Stimulated activated CD4-positive, alpha-beta T cell treated with anti-CD3 and anti-CD28 coated beads, TNF-alpha, amount 100 ng/mL, for 1 hour (primary cell): ENCODE measurements around the gene FAM210A.
A peak's percentile ranks its signal among the peaks of the same experiment; 100 is the strongest.
"Not testable (repeated sequence)": the region's sequence is repeated elsewhere in the genome, so short reads cannot be mapped to it uniquely, and the experiment has no call there.

Source experiments
- DNase-seq, 3 donors: peaks; one replicate each; pipeline ENCODE4 v3.0.0-alpha.2; 2020; ENCODE audit warnings: low read depth in 3 of 3, low spot score in 1 of 3

The FAM210A gene, protein sequence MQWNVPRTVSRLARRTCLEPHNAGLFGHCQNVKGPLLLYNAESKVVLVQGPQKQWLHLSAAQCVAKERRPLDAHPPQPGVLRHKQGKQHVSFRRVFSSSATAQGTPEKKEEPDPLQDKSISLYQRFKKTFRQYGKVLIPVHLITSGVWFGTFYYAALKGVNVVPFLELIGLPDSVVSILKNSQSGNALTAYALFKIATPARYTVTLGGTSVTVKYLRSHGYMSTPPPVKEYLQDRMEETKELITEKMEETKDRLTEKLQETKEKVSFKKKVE

DNA sequence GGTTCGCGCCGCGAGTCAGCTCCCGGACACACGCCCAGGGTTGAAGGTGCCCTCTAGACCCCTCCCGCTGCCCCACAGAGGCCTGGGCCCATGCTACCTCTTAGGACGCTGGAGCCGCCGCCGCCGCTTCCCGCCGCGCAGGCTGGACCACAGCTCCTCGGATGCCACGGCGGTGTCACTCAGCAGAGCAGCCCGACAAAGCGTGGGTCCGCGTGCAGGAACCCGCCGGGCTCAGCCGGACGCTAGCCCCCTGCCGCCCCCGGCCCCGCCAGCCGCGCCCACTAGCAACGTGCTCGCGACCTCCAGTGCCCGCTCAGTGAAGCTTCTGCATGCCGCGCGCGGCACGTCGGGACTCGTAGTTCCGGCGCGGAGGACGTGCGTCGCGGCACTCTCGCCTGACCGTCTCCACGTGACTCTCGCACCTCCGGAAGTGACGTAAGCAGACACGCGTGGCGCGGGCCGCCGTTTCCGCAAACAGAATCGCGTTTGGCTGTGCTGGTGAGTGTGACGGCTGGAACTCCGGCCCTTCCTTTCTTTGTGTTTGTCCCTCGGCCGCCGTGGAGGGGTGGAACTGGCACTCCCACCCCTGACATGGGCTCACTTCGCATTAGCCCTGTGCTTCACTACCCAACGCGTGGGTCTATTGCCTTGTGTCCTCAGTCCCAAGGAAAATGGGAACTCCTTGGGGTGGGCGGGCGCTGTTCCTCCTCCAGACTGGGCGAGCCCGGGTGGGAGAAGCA is at the start of gene FAM210A, which contains the start of gene RNMT:
Gene FAM210A (minus strand): TSS at position 327 of the 740 bp plus-strand sequence. CDS start 44,481 bp downstream, outside the sequence.
Gene RNMT (plus strand): TSS at position 442 of the 740 bp plus-strand sequence. CDS start 4,845 bp downstream, outside the sequence.
- peak; percentile 76 to 85 (median 83) for DNase-seq

DNA sequence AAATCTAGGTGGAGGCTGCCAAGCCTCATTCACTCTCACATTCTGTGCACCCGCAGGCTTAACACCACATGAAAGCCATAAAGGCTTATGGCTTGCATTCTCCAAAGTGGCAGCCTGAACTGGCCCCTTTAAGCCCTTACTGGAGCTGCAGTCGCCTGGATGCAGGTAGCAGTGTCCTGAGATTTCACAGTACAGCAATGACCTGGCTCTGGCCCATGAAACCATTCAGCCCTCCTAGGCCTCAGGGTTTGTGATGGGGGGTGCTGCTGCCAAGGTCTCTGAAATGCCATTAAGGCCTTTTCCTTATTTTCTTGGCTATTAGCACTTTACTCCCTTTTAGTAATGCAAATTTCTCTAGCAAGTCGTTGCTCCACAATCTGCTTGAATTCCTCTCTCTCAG is 48.7 kb upstream of the FAM210A start:
- DNase-seq: no peak

DNA sequence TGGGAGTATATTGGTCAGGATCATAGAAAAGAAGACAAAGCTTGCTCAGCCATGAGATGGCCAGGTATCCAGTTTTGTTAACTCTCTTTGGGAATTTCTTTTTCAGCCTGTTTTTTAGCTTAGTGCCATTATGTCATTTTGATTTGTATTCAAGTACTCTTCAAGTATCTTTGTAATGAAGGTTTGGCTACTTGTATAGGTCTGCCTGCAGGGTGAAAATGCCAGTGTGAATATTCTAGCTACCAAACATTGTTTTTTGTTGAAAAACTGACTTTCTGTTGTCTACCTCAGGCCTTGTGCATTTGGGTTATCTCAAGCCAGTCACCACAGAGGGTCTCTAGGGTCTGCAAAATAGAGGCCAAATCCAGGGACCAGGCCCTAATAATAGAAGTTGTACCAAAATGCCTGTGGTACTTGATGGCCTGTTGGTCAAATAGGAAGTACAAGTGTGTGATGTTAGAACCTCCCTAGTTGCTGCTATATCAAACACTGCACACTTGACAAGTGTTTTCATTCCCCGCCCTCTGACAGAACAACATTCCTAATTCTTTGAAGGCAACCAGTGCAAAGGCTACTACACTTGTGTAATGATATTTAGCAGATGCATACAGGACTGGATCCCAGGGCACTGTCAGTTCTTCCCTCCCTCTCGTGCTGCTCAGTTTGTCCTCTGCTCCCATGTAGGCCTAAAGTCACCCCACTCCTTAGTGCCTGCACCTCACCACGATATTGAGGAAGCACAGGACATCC is 36.5 kb upstream of the FAM210A start:
- no peak for DNase-seq

DNA sequence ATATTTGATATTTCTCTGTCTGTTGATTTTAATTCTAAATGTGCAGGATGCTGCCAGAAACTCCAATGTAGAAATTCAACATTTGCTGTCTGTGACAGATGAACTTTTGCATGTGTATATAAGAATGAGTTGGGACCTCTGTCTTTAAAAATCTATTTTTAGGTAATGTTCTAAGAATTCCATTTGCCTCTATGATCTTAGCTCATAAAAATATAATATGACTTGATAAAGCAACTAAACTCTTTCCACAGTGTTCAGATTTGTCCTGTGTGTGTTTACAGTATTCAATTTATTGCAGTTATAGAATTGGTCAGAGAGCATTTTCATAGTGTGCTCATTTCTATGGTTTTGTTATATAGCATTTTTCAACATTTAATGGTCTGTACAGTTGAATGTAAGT is 33.7 kb upstream of the FAM210A start:
- no peak for DNase-seq

DNA sequence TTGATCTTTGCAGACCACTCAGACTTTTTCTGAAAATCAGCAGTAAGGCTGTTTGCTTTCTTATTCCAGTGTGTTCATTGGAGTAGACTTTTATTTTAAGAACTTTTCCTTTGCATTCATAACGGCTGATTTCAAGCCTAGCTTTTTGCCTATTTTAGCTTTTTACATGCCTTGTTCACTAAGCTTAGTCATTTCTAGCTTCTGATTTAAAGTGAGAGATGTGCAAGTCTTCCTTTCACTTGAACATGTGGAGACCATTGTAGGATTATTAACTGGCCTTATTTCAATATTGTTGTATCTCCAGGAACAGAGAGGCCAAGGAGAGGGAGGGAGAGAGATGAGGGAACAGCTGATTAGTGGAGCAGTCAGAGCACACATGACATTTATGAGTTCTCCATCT is 32.3 kb upstream of the FAM210A start:
- DNase-seq: no peak

DNA sequence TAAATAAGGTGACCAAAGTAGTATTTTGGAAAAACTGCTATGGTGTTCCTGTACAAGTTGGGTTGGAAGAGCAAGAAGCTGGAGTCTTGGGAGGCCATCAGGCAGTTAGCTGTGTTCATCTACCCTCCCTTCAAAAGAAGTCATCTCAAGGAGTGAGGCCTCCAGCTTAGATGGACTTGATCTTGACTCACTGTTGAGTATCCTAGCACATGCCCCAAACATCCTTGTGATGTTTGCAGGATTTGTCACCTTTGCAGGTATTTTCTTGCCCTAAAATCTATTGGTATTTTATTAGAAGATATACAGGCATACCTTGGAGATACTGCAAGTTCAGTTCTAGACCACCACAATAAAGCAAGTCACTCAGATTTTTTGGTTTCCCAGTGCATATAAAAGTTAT is 30.3 kb upstream of the FAM210A start:
- DNase-seq: no peak

DNA sequence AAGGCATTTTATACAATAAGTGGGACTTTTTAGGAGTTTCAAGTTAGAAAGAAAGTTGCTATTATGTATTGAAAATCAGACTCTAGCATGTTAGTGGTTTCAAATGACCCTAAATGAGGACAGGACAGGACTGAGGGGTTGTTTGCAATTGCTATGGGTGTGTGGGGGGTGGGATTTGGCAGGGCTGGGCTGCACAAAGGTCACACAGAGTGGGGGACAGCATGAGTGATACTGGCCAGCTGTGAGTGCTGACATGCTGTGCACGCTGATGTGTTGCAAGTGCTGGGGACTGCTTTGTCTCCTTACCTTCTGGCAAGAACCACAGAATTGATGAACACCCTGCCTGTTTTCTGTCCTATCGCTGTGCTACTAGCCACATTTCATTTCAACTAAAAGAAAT is 29.9 kb upstream of the FAM210A start:
- DNase-seq: no peak

DNA sequence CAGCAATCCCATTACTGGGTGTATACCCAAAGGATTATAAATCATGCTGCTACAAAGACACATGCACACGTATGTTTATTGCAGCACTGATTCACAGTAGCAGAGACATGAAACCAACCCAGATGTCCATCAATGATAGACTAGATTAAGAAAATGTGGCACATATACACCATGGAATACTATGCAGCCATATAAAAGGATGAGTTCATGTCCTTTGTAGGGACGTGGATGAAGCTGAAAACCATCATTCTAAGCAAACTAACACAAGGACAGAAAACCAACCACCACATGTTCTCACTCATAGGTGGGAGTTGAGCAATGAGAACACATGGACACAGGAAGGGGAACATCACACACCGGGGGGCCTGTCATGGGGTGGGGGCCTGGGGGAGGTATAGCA is 25.2 kb upstream of the FAM210A start:
- not testable (repeated sequence) for DNase-seq

DNA sequence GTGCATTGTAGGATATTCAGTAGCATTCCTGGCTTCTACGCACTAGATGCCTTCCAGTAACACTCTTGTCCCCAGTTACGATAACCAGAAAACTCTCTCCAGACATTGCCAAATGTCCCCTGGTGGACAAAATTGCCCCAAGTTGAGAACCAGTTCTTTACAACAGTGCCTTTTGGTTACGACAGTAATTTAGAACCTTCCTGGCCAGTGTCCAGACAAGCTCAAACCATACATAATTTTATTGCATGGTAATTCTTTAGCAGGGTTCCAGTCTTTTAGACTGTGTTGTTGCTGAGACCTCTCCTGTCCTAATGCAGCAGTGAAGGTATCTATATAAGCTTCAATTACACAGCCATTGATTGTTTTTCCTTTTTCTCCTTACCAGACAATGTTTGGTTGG is 20.3 kb upstream of the FAM210A start:
- DNase-seq: no peak

DNA sequence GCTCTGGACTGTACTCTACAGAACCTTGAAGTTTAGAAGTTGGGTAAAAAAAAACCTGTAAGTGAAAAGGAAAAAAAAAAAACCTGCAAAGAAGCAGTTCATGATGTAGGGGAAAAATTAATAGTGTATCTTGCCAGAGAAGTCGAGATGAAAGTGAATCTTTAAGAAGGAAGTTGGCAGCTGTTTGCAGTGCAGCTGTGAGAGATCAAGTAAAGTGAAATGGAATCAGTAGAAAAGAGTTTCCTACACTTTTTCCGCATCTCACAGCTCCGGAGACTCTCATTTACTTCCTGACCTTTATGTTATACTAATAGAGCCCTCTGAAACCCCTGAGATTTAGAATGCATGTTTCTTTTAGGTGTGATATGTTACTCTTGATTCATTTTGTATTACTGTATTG is 19.3 kb upstream of the FAM210A start:
- DNase-seq: no peak

DNA sequence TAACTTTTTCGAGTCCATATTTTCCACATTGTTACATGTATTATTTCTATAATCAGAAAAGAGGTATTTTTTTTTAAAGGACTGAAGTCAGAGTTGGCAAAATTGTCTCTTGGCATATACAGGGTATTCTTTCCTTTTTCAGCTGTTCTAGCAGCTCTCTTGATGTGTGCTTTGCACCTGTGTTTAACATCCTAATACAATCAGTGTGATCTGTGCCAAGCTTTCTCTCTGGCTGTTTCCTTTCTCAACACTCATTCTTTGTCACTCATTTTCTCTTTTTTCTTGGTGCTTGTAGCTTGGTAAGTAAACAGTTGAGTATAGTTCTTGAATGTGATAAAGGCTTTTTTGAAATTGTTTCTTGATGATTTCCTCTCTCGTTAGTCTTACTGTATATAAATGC is 9.3 kb upstream of the FAM210A start:
- DNase-seq: no peak

DNA sequence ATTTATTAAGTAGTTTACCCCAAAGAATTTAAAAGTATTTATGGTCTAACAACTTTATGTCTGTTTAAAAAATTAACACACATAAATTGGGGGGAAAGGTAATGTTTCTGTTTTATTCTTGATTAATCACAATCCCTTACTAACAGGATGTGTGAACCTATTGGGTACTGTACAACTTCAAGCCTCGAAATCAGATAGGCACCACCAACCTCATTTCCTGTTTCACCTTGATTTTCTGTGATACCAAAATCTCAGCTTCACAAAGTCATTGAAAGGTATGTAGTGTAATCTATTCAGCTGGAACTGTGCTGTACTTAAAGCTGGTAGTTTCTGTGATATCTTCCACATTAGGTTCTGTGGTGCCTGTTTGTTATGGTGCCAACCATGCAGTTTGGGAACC is 4.1 kb upstream of the FAM210A start:
- DNase-seq: no peak

DNA sequence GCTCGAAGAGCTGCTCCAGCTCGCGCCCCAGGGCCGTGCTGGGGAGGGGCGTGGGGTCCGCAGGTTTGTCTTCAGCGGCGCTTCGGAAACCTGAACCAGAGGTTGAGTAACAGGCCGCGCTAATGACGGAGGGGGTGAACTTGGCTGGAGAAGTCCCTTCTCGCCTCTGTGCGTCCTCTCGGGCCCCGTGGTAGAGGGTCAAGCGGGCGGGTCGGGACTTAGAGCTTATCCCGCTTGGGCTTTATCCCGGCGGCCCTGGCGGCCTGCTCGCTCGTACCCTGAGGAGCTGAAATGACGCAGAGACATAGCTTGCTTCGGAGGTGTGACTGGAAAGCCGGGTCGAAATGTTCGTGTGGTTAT is 594 bp upstream of the FAM210A start:
- peak in 1 of 3 donors; percentile 12 for DNase-seq

DNA sequence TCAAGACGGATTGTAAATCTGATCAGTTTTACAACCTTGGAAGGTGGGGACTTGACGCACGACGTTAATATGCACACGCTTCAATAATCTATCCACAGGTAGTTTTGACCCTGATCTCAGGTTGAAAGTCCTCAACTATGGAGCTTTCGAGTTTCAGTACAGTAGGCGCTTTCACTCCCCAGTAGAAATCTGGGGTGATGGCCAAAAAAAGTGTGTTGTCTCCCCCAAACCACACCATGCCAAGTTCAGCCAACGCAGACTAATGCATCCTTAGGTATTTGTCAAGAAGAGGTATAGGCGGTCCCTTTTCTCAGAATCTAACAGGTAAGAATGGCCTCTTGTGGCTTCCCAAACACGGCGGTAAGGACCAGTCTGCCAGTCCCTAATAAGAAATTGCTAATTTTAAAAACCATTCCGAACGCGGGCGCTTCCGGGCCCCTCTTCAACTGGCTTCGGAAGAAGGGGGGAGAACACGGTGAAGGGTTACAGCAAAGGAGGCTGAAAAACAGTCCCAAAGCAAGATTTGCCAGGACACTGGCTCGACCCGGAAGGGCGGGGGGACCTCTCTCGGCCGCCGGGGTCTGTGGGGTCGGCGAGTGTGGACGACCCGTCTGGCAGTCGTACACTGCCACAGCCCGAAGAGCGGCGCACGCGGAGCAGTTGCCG is 659 bp downstream of the FAM210A start:
- peak in 1 of 3 donors; percentile 7 for DNase-seq

DNA sequence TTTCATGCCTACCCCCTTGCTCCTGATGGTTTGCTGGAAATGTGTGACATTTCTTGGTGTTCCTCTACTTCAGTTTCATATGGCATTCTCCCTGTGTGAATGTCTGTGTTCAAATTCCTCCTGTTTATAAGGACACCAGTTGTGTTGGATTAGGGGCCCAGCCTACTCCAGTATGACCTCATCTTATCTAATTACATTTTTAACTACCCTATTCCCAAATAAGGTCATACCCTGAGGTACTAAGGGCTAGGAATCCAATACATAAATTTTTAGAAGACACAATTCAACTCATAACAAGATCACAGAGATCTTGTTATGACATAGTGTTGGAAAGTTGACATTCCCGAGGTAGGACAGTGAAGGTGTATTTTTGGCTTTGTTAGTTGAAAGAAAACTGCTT is 5.5 kb downstream of the FAM210A start:
- no peak for DNase-seq

DNA sequence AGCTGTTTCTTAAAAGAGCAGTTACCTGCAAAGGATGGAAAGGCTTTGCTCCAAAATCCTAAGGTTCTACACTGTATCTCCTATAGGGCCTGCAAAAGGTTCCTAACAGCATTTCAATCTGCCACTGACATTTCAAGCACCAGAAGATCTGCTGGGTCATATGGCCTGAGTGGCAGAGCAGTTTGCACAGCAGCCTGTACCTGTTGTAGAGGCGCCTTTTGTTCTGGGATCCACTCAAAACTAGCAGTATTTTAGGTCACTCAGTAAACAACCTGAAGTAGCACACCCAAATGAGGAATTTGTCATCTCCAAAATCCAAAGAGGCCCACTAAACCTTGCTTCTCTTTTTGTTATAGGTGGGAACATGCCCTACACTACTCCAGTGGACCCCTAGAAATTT is 6.2 kb downstream of the FAM210A start:
- no peak for DNase-seq

DNA sequence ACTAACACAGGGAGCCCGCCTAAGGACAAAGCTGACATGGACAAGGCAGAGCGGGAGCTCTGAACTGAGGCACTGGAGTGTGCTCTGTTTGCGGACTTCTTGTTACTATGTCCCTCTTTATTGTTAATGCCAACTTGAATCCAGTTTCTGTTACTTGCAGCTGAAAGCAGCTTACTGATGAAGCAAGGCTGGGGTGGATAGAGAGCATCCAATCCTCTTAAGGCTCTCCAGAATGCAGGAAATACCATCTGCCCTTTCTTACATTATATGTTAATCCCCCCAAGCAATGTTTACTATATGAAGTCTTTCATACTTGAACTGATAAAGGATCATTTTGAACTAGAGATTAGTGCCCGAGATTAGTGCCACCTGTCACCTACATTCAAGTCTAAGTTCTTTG is 9.4 kb downstream of the FAM210A start:
- DNase-seq: no peak

DNA sequence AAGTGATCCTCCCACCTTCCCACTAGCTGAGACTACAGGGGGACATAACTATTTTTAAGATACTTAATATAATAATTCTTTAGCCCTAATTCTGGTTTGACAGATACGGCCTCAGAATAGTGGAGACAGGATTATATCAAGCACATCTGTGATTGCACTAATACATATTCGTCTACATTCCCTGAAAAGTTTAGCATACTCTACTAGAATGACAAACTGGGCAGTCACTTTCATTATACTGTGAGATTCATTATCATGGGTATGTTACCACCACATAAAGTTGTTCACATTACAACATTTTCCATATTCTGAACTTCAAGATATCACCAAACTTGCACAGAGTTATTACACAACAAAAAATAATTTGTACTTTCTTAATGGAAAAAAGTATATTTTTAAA is 11.0 kb downstream of the FAM210A start:
- DNase-seq: no peak

DNA sequence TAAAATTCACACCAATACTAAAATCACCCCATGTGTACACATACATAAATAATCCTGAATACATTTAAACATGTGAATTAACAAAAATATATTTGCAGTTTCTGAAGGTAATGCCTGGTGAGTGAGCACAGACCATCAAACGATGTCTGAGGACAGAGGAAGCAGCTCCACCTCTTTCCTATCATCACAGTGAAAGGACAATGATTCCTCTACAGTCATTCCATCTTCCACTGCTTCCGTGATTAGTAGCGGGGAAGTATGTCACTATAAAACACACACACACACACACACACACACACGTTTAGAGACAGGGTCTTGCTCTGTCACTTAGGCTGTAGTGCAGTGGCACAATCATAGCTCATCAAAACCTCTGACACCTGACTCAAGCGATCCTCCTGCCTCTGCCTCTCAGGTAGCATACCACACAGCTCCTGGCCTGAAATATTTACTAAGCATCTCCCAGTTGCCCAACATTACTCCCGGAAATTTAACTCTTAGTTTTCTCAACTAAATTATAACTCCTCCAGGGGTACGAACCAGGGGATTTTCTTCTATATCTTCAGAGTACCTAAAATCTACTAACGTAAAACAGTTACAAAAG is 12.8 kb downstream of the FAM210A start:
- no peak for DNase-seq

DNA sequence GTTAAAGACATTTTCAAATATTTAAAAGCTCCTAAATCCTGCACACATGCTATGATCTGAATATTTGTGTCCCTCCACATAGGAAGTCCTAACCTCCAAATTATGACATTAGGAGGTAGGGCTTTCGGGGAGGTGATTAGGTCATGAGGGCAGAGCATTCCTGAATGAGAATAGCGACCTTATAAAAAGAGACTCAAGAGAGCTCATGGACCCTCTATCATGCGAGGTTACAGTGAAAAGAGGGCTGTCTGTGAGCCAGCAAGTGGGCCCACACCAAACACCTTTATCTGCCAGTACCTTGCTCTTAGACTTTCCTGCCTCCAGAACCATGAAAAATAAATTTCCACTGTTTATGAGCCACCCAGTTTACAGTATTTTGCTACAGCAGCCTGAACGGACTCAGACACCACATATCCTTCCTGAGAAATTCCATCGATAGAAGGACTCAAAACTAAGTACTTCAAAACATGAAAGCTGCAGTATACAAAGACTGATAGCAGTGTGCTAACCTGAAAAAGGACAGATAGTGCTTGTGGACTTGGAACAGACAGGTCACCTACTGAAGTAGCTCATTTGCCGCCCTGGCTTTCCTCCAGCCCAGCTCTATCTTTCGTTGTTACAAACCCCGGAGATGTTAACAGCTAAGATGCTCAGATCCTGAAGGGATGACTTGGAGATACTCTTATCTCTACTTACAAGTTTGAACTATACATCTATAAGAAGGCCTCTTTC is 13.8 kb downstream of the FAM210A start:
- DNase-seq: no peak
